Naive thymus-derived CD4-positive, alpha-beta T cell (primary cell): ENCODE data around the gene PSMD7. TPM values are rescaled to one million over a fixed set of nuclear protein-coding genes. Genes with fewer than 3 reads are reported as not detected.

Experiments used
- ATAC-seq: fragments of 150-1000 bp; cut with Tn5 transposase; 2 replicates; pipeline ENCODE4 v1.10.0; 2021; ENCODE audit warnings: mild to moderate bottlenecking, moderate library complexity
- CTCF ChIA-PET: fragments of 350-600 bp; sonication (Branson Sonifier 250); formaldehyde crosslinking; loops from one replicate; lab custom pipeline; 2021; ENCODE audit warnings: antibody characterized with exemption; lab: Charles Lee
- POLR2A ChIA-PET: fragments of 350-600 bp; sonication (Branson Sonifier 250); formaldehyde crosslinking; loops from one replicate; lab custom pipeline; 2021; ENCODE audit warnings: antibody characterized with exemption, inconsistent platforms; lab: Charles Lee
- DNase-seq, 9 donors: peaks; one replicate each; pipeline versions ENCODE4 v3.0.0 to v3.0.0-alpha.2; 2020 to 2022; ENCODE audit warnings: mixed read lengths in 1 of 9
- H3K27ac ChIP-seq: one replicate; pipeline ENCODE4 v1.7.0; 2013; ENCODE audit warnings: mild to moderate bottlenecking, low read depth, low read length, moderate library complexity
- H3K27me3 ChIP-seq, 2 donors: one replicate each; pipeline ENCODE4 v1.7.0; 2013; ENCODE audit warnings: low read length in 2 of 2, mild to moderate bottlenecking in 2 of 2, moderate library complexity in 2 of 2; ENCODE audit not compliant: control insufficient read depth in 2 of 2, insufficient read depth in 2 of 2
- H3K36me3 ChIP-seq, 3 experiments: 1 replicate in 2 of 3; 2 replicates in 1 of 3; pipeline ENCODE4 v1.7.0; 2013; ENCODE audit warnings: low read length in 3 of 3, mild to moderate bottlenecking in 3 of 3, moderate library complexity in 1 of 3; ENCODE audit not compliant: insufficient read depth in 3 of 3, control insufficient read depth in 2 of 3
- H3K4me1 ChIP-seq, 2 donors: one replicate each; pipeline ENCODE4 v1.7.0; 2013; ENCODE audit warnings: low read length in 2 of 2, mild to moderate bottlenecking in 2 of 2, moderate library complexity in 1 of 2; ENCODE audit not compliant: control insufficient read depth in 2 of 2, insufficient read depth in 2 of 2
- H3K4me3 ChIP-seq: 2 replicates; pipeline ENCODE4 v1.7.0; 2013; ENCODE audit warnings: mild to moderate bottlenecking, low read length
- H3K9me3 ChIP-seq, 3 experiments: 1 replicate in 2 of 3; 2 replicates in 1 of 3; pipeline ENCODE4 v1.7.0; 2013; ENCODE audit warnings: low read length in 3 of 3; ENCODE audit not compliant: control insufficient read depth in 2 of 3
- H3K27ac Mint-ChIP-seq, 9 donors: one replicate each; pipeline ENCODE4 v1.8.0; 2020 to 2022; ENCODE audit warnings: mixed read lengths in 9 of 9, mild to moderate bottlenecking in 8 of 9, moderate library complexity in 5 of 9, inconsistent platforms in 2 of 9
- H3K27me3 Mint-ChIP-seq, 5 donors: one replicate each; pipeline ENCODE4 v1.8.0; 2021 to 2022; ENCODE audit warnings: mixed read lengths in 5 of 5, mild to moderate bottlenecking in 1 of 5
- H3K36me3 Mint-ChIP-seq, 5 donors: one replicate each; pipeline ENCODE4 v1.8.0; 2020 to 2022; ENCODE audit warnings: mixed read lengths in 5 of 5, mild to moderate bottlenecking in 3 of 5, inconsistent platforms in 1 of 5
- H3K4me1 Mint-ChIP-seq, 7 donors: one replicate each; pipeline ENCODE4 v1.8.0; 2020 to 2022; ENCODE audit warnings: mixed read lengths in 7 of 7, mild to moderate bottlenecking in 3 of 7, inconsistent platforms in 1 of 7
- H3K4me3 Mint-ChIP-seq, 10 donors: one replicate each; pipeline ENCODE4 v1.8.0; 2020 to 2022; ENCODE audit warnings: mild to moderate bottlenecking in 10 of 10, mixed read lengths in 10 of 10, moderate library complexity in 6 of 10, inconsistent platforms in 2 of 10
- H3K9me3 Mint-ChIP-seq, 11 donors: one replicate each; pipeline ENCODE4 v1.8.0; 2020 to 2022; ENCODE audit warnings: mixed read lengths in 11 of 11, mild to moderate bottlenecking in 4 of 11, inconsistent platforms in 1 of 11, moderate library complexity in 1 of 11
- intact Hi-C, 2 donors: fragments of 100-400 bp; cut with micrococcal nuclease; formaldehyde crosslinking; loops; one replicate each; pipeline ENCODE4 v1.15.1; 2023
- polyA plus RNA-seq, 2 donors: library from polyadenylated mRNA; unstranded; fragments of 300-500 nt; fragmentation: Illumina TruSeq; gene quantifications; one replicate each; pipeline ENCODE4 v1.2.3, GENCODE V29; 2021
- total RNA-seq, 6 experiments: library from RNA in 5 of 6; stranded (reverse) in 5 of 6; gene quantifications; 1 replicate in 5 of 6; 2 replicates in 1 of 6; pipeline ENCODE4 v1.2.3 and lab custom pipeline; 2021 to 2026

The PSMD7 gene
- total and polyA plus RNA-seq, 7 experiments from 2014 or later, result 61.1 to 126 (median 86.7) TPM

DNA sequence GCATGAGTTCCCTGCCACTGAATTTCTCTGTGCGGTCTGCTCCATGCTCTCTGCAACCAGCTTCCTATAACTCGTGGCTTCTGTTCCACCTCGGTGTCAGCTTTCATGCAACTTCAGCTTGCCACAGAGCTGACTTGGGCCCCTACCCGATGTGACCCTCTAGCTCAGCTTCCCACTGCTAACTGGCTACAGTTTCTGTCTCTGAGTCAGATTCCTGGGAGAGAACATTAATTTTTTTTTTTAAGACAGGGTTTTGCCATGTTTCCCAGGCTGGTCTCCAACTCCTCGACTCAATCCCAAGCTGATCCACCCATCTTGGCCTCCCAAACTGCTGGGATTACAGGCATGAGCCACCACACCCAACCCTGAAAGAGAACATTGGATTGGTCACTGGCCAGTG lies 35.5 kb upstream of the PSMD7 start:
- Mint-ChIP-seq H3K27me3 (peaks cover 0 to 19% (median 0%) of the 10 kb centered on the region in 5 donors), H3K4me3 (no peak overlapping the region), H3K4me1 (no peaks in the 10 kb centered on the region), H3K27ac (no peak overlapping the region), H3K36me3 (no peaks in the 10 kb centered on the region), H3K9me3 (no peaks in the 10 kb centered on the region)
- H3K36me3 ChIP-seq, result no peaks in the 10 kb centered on the region
- H3K9me3 ChIP-seq, result no peaks in the 10 kb centered on the region
- no peak overlapping the region for H3K27ac ChIP-seq
- ATAC-seq (no peak), DNase-seq (no peak)
- no peaks in the 10 kb centered on the region for H3K27me3 ChIP-seq
- CTCF ChIA-PET, result no interaction called here
- POLR2A ChIA-PET, result no interaction called here
- no peaks in the 10 kb centered on the region for H3K4me1 ChIP-seq
- intact Hi-C loops, result no loop called here
- no peak overlapping the region for H3K4me3 ChIP-seq

DNA sequence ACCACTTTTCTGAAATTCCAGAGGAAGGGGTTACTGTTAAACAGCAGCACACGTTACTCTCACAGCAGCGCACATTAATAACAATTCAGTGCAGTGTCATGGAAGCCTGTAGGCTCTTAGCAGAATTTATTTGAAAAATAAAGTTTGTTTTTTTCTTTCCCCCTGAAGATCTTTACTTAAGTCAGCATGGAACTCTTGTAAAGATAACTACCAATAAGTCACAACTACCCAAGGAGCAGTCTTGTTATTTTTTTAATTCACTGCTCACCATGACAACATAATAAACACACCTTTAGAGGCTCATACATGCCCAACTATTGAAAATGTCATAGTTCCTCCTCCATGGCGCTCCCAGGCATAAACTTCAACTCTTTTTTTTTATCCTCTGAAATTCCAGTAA lies 31.8 kb upstream of the PSMD7 start:
- H3K27ac ChIP-seq, result no peak overlapping the region
- Mint-ChIP-seq H3K4me1 (no peaks in the 10 kb centered on the region), H3K9me3 (no peaks in the 10 kb centered on the region), H3K36me3 (peaks cover 0 to 6% (median 0%) of the 10 kb centered on the region in 5 donors), H3K27me3 (peaks cover 0 to 5% (median 0%) of the 10 kb centered on the region in 5 donors), H3K4me3 (no peak overlapping the region), H3K27ac (no peak overlapping the region)
- H3K4me3 ChIP-seq, result no peak overlapping the region
- intact Hi-C loops, result no loop called here
- no peaks in the 10 kb centered on the region for H3K27me3 ChIP-seq
- POLR2A ChIA-PET, result no interaction called here
- no peak for ATAC-seq
- H3K9me3 ChIP-seq, result no peaks in the 10 kb centered on the region
- DNase-seq, result no peak
- CTCF ChIA-PET, result no interaction called here
- no peaks in the 10 kb centered on the region for H3K36me3 ChIP-seq
- H3K4me1 ChIP-seq, result no peaks in the 10 kb centered on the region

DNA sequence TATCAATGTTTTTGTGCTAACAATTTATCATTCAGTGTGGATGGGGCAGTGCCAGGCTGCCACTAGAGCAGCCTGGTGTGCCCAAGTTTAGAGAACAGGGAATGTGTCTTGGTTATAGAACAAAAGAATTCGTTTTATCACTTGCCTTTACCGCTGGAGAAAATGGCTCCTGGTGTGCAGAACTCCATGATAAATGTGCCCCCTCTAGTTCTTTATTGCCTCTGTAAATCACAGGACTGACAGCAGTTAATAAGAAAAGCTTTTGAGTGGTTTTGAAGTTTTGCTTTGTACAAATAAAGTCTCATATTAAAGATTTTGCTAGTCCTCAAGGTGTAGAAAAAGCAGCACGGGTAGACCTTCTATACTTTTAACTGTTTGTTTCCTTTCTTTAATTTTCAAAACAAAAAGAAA lies 28.2 kb upstream of the PSMD7 start:
- Histone ChIP-seq H3K4me3 (no peak overlapping the region), H3K27ac (no peak overlapping the region), H3K9me3 (no peaks in the 10 kb centered on the region), H3K36me3 (no peaks in the 10 kb centered on the region), H3K4me1 (no peaks in the 10 kb centered on the region), H3K27me3 (no peaks in the 10 kb centered on the region)
- DNase-seq (no peak), ATAC-seq (no peak)
- Mint-ChIP-seq H3K9me3 (peaks cover 0 to 3% (median 0%) of the 10 kb centered on the region in 11 donors), H3K36me3 (peaks cover 0 to 21% (median 0%) of the 10 kb centered on the region in 5 donors), H3K27ac (no peak overlapping the region), H3K27me3 (peaks cover 1 to 9% (median 5%) of the 10 kb centered on the region in 5 donors), H3K4me3 (no peak overlapping the region), H3K4me1 (no peaks in the 10 kb centered on the region)
- CTCF ChIA-PET, result no interaction called here
- POLR2A ChIA-PET, result no interaction called here
- intact Hi-C loops, result no loop called here

DNA sequence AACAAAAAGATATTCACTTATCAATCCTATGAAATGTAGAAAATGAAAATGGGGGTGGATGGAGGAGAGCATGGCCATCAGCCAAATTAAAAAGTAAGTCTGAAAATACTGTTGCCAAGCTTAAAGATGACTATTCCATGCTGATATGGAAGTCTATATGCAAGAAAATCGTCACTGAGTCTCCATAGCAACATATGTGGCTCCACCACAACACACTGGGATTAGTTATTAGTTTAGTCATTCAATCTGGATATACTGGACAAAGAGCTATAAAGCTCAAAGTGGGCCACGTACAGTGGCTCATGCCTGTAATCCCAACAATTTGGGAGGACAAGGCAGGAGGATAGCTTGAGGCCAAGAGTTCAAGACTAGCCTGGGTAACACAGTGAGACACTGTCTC lies 24.7 kb upstream of the PSMD7 start:
- Mint-ChIP-seq H3K4me1 (no peaks in the 10 kb centered on the region), H3K4me3 (no peak overlapping the region), H3K36me3 (peaks cover 0 to 21% (median 0%) of the 10 kb centered on the region in 5 donors), H3K27me3 (peaks cover 15 to 32% (median 22%) of the 10 kb centered on the region in 5 donors), H3K27ac (no peak overlapping the region), H3K9me3 (peaks cover 0 to 3% (median 0%) of the 10 kb centered on the region in 11 donors)
- intact Hi-C loops, result no loop called here
- H3K27me3 ChIP-seq, result no peaks in the 10 kb centered on the region
- ChIA-PET CTCF (interaction anchor here (0.6 to 1.5 kb wide), 2 partner anchors 9 to 20 kb away, joined by 3 read pairs; no protein-coding TSS in a partner anchor), POLR2A (no interaction called here)
- DNase-seq (no peak), ATAC-seq (no peak)
- H3K4me1 ChIP-seq, result no peaks in the 10 kb centered on the region
- H3K36me3 ChIP-seq, result no peaks in the 10 kb centered on the region
- no peak overlapping the region for H3K4me3 ChIP-seq
- no peak overlapping the region for H3K27ac ChIP-seq
- H3K9me3 ChIP-seq, result no peaks in the 10 kb centered on the region

DNA sequence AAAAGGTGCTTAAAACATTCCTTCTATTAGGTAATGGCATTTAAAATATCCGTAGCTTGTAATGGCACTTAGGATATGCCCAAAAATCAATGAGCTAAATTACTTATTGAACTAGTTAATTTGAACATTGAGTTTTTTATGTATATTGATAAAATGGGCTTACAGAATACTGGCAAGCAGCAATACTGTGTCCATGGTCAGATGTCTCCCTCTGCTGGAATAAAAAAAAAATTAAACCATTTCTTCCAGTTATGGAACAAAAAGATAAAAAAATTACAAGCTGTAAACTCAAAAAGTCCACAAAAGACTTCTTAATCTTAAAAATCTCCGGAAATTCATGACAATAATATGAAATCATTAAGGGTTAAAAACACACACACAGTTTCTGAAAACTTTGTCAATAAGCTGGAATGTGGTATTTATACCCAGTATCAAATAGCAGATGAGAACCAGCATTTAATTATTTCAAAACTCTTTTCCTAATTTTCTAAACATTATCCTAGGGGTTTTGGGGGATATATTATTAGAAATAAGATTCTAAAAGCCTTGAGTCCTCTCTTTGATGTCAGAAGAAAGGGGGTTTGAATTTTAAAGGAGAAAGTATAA lies 21.5 kb upstream of the PSMD7 start:
- DNase-seq, result no peak

DNA sequence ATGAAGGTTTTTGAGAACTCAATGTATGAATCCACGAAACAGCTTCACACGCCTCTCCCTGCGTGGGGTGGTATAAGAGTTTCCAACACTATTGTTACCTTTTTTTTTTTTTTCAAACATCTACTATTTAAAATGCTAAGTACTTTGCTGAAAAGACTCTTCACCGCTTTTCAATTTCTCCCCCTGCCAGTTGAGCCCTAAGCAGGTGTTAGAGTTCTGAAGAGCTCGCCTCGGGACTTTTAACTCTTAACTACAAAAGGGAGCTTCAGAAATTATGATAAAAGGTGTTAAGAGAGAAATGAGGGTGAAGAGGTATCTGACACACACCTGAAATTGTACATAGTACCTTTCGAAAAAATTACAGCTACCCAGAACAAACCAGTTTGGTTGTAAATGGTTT lies 20.9 kb upstream of the PSMD7 start:
- ATAC-seq, result no peak
- DNase-seq, result no peak
- peaks cover 0 to 2% (median 0%) of the 10 kb centered on the region in 7 donors for H3K4me1 Mint-ChIP-seq
- Histone ChIP-seq H3K4me3 (no peak overlapping the region), H3K4me1 (no peaks in the 10 kb centered on the region), H3K27ac (no peak overlapping the region), H3K9me3 (no peaks in the 10 kb centered on the region), H3K27me3 (no peaks in the 10 kb centered on the region), H3K36me3 (no peaks in the 10 kb centered on the region)
- no peak overlapping the region for H3K4me3 Mint-ChIP-seq
- ChIA-PET CTCF (interaction anchor here (0.6 kb wide), 1 partner anchor 22 kb away, joined by 3 read pairs; no protein-coding TSS in a partner anchor), POLR2A (no interaction called here)
- H3K9me3 Mint-ChIP-seq, result peaks cover 0 to 18% (median 6%) of the 10 kb centered on the region in 11 donors
- no peak overlapping the region for H3K27ac Mint-ChIP-seq
- intact Hi-C loops, result no loop called here
- peaks cover 0 to 17% (median 6%) of the 10 kb centered on the region in 5 donors for H3K36me3 Mint-ChIP-seq
- peaks cover 15 to 34% (median 27%) of the 10 kb centered on the region in 5 donors for H3K27me3 Mint-ChIP-seq

More for the DNA sequence above, 21.5 kb upstream of the PSMD7 start:
- Mint-ChIP-seq H3K4me1 (peaks cover 0 to 2% (median 0%) of the 10 kb centered on the region in 7 donors), H3K27me3 (peaks cover 15 to 34% (median 27%) of the 10 kb centered on the region in 5 donors), H3K27ac (no peak overlapping the region), H3K36me3 (peaks cover 0 to 19% (median 6%) of the 10 kb centered on the region in 5 donors), H3K4me3 (no peak overlapping the region), H3K9me3 (peaks cover 0 to 18% (median 6%) of the 10 kb centered on the region in 11 donors)
- no peaks in the 10 kb centered on the region for H3K27me3 ChIP-seq
- ChIA-PET POLR2A (no interaction called here), CTCF (interaction anchor here (0.6 kb wide), 1 partner anchor 21 kb away, joined by 3 read pairs; no protein-coding TSS in a partner anchor)
- intact Hi-C loops, result no loop called here
- H3K4me1 ChIP-seq, result no peaks in the 10 kb centered on the region
- ATAC-seq, result no peak
- no peak overlapping the region for H3K27ac ChIP-seq
- H3K9me3 ChIP-seq, result no peaks in the 10 kb centered on the region
- H3K4me3 ChIP-seq, result no peak overlapping the region
- H3K36me3 ChIP-seq, result no peaks in the 10 kb centered on the region

DNA sequence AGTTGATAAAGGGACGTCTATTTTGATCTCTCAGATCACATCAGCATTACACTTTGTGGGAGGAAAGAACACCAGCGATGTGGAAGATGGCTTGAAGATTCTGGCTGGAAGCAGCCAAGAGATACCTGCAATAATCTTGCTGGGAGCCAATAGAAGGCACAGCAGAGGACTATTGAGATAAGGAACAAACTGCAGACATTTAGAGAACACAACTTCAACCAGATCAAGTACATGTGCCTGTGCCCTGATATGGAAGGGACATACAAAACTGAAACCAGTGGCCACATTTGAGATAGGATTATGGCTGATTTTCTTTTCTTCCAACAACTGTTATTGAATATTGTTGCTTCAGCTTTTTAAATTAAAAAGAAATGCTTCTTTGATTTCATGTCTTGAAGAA lies 18.6 kb upstream of the PSMD7 start:
- no peak overlapping the region for H3K4me3 ChIP-seq
- DNase-seq (no peak), ATAC-seq (no peak)
- Mint-ChIP-seq H3K36me3 (peaks cover 0 to 9% (median 6%) of the 10 kb centered on the region in 5 donors), H3K27me3 (peaks cover 15 to 28% (median 27%) of the 10 kb centered on the region in 5 donors), H3K27ac (no peak overlapping the region), H3K9me3 (peaks cover 0 to 18% (median 5%) of the 10 kb centered on the region in 11 donors), H3K4me3 (no peak overlapping the region), H3K4me1 (peaks cover 0 to 2% (median 0%) of the 10 kb centered on the region in 7 donors)
- no peak overlapping the region for H3K27ac ChIP-seq
- CTCF ChIA-PET, result no interaction called here
- H3K36me3 ChIP-seq, result no peaks in the 10 kb centered on the region
- intact Hi-C loops, result no loop called here
- no peaks in the 10 kb centered on the region for H3K4me1 ChIP-seq
- H3K9me3 ChIP-seq, result no peaks in the 10 kb centered on the region
- no peaks in the 10 kb centered on the region for H3K27me3 ChIP-seq
- POLR2A ChIA-PET, result no interaction called here
